SIG-M5 (cell line): ENCODE results near the gene LYSMD2.
"Not testable (repeated sequence)": the region's sequence is repeated elsewhere in the genome, so short reads cannot be mapped to it uniquely, and the experiment has no call there.

Experiments used
- DNase-seq: peaks from one replicate; lab custom pipeline; 2025; lab: John Stamatoyannopoulos, UW

The LYSMD2 gene

GRCh38 chr15:51737522-51738305 lies at the start of gene LYSMD2:
Gene LYSMD2 (minus strand): TSS chr15:51737655. CDS start chr15:51737622, 33 bp downstream.
- DNase-seq = no peak

- not testable (repeated sequence) for DNase-seq
Measured at GRCh38 chr15:51787130-51787529, 49.7 kb upstream of the LYSMD2 start.

- no peak for DNase-seq
Measured at GRCh38 chr15:51783967-51784366, 46.5 kb upstream of the LYSMD2 start.

- no peak for DNase-seq
Measured at GRCh38 chr15:51782357-51782896, 45.0 kb upstream of the LYSMD2 start.

- no peak for DNase-seq
Measured at GRCh38 chr15:51781506-51781905, 44.1 kb upstream of the LYSMD2 start.

- no peak for DNase-seq
Measured at GRCh38 chr15:51780636-51781035, 43.2 kb upstream of the LYSMD2 start.

GRCh38 chr15:51776952-51777569 lies 39.6 kb upstream of the LYSMD2 start:
- DNase-seq = no peak

- DNase-seq = no peak
Measured at GRCh38 chr15:51775967-51776816, 38.7 kb upstream of the LYSMD2 start.

- DNase-seq = no peak
Measured at GRCh38 chr15:51774916-51775315, 37.5 kb upstream of the LYSMD2 start.

GRCh38 chr15:51771773-51772172 lies 34.3 kb upstream of the LYSMD2 start:
- no peak for DNase-seq

GRCh38 chr15:51770902-51771301 lies 33.4 kb upstream of the LYSMD2 start:
- no peak for DNase-seq

- DNase-seq = no peak
Measured at GRCh38 chr15:51768018-51768417, 30.6 kb upstream of the LYSMD2 start.

GRCh38 chr15:51766341-51766740 lies 28.9 kb upstream of the LYSMD2 start:
- DNase-seq = no peak

GRCh38 chr15:51765751-51766150 lies 28.3 kb upstream of the LYSMD2 start:
- no peak for DNase-seq

GRCh38 chr15:51760805-51761204 lies 23.4 kb upstream of the LYSMD2 start:
- no peak for DNase-seq

GRCh38 chr15:51759557-51760070 lies 22.2 kb upstream of the LYSMD2 start:
- no peak for DNase-seq

- DNase-seq = no peak
Measured at GRCh38 chr15:51758645-51759044, 21.2 kb upstream of the LYSMD2 start.

- DNase-seq = no peak
Measured at GRCh38 chr15:51757450-51757849, 20.0 kb upstream of the LYSMD2 start.

- peak; percentile 62 for DNase-seq
Measured at GRCh38 chr15:51756482-51756881, 19.0 kb upstream of the LYSMD2 start.

- no peak for DNase-seq
Measured at GRCh38 chr15:51755790-51756189, 18.3 kb upstream of the LYSMD2 start.

- DNase-seq = no peak
Measured at GRCh38 chr15:51754267-51754666, 16.8 kb upstream of the LYSMD2 start.

- no peak for DNase-seq
Measured at GRCh38 chr15:51752888-51753287, 15.4 kb upstream of the LYSMD2 start.
